ENCODE results near the gene MGRN1. TPM values are rescaled to one million over a fixed set of nuclear protein-coding genes. Genes with fewer than 3 reads are reported as not detected.

Gene MGRN1
- total and polyA plus RNA-seq, 2 of the 13 experiments (the other 11 are each of a cell fraction or from before 2014, with no cell fraction given): 11.9 to 12.6 TPM

- TF ChIP-seq SKI (IDR thresholded peaks at IDR 0.05; ENCODE audit: partially characterized antibody) (peak; percentile 61), ARNT2 (CRISPR knock-in tag; IDR thresholded peaks at IDR 0.05; ENCODE audit: low read depth) (peak; percentile 65), SALL2 (CRISPR knock-in tag; IDR thresholded peaks at IDR 0.05) (peak; percentile 25; the same call in 1 of the 2 replicates), RBM39 (IDR thresholded peaks at IDR 0.05; ENCODE audit: low read depth, low read length, poor library complexity, severe bottlenecking) (no peak), TAF1 (CRISPR knock-in tag; IDR thresholded peaks at IDR 0.05) (peak; percentile 75), THAP11 (CRISPR knock-in tag; IDR thresholded peaks at IDR 0.05) (peak; percentile 78), SP5 (CRISPR knock-in tag; IDR thresholded peaks at IDR 0.05; ENCODE audit: borderline replicate concordance, low read depth) (no peak), ZNF234 (CRISPR knock-in tag; conservative IDR thresholded peaks at IDR 0.05) (0 out of 2 replicates have a peak, but pooled peaks have one; percentile 10), SCMH1 (CRISPR knock-in tag; IDR thresholded peaks at IDR 0.05; ENCODE audit: borderline replicate concordance) (no peak), GMEB1 (CRISPR knock-in tag; IDR thresholded peaks at IDR 0.05; ENCODE audit: borderline replicate concordance) (peak; percentile 65), ZNF629 (CRISPR knock-in tag; conservative IDR thresholded peaks at IDR 0.05) (no peak), ZNF563 (CRISPR knock-in tag; IDR thresholded peaks at IDR 0.05) (peak; percentile 89), NR2F2 (IDR thresholded peaks at IDR 0.05; ENCODE audit: borderline replicate concordance, low read depth) (no peak), AHR (CRISPR knock-in tag; IDR thresholded peaks at IDR 0.05) (peak; percentile 40; the same call in 1 of the 2 replicates), ATF7-NPFF (CRISPR knock-in tag; IDR thresholded peaks at IDR 0.05; ENCODE audit: low read depth) (peak; percentile 55; the same call in 1 of the 2 replicates)
- TF ChIP-seq, protein P1, sequence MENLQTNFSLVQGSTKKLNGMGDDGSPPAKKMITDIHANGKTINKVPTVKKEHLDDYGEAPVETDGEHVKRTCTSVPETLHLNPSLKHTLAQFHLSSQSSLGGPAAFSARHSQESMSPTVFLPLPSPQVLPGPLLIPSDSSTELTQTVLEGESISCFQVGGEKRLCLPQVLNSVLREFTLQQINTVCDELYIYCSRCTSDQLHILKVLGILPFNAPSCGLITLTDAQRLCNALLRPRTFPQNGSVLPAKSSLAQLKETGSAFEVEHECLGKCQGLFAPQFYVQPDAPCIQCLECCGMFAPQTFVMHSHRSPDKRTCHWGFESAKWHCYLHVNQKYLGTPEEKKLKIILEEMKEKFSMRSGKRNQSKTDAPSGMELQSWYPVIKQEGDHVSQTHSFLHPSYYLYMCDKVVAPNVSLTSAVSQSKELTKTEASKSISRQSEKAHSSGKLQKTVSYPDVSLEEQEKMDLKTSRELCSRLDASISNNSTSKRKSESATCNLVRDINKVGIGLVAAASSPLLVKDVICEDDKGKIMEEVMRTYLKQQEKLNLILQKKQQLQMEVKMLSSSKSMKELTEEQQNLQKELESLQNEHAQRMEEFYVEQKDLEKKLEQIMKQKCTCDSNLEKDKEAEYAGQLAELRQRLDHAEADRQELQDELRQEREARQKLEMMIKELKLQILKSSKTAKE (CRISPR knock-in tag; IDR thresholded peaks at IDR 0.05; ENCODE audit: borderline replicate concordance): no peak
- TF ChIP-seq, protein P2, sequence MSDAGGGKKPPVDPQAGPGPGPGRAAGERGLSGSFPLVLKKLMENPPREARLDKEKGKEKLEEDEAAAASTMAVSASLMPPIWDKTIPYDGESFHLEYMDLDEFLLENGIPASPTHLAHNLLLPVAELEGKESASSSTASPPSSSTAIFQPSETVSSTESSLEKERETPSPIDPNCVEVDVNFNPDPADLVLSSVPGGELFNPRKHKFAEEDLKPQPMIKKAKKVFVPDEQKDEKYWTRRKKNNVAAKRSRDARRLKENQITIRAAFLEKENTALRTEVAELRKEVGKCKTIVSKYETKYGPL (CRISPR knock-in tag; IDR thresholded peaks at IDR 0.05): no peak
- TF ChIP-seq, protein P3, sequence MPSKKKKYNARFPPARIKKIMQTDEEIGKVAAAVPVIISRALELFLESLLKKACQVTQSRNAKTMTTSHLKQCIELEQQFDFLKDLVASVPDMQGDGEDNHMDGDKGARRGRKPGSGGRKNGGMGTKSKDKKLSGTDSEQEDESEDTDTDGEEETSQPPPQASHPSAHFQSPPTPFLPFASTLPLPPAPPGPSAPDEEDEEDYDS (CRISPR knock-in tag; IDR thresholded peaks at IDR 0.05): peak; percentile 86
- TF ChIP-seq, protein P4, sequence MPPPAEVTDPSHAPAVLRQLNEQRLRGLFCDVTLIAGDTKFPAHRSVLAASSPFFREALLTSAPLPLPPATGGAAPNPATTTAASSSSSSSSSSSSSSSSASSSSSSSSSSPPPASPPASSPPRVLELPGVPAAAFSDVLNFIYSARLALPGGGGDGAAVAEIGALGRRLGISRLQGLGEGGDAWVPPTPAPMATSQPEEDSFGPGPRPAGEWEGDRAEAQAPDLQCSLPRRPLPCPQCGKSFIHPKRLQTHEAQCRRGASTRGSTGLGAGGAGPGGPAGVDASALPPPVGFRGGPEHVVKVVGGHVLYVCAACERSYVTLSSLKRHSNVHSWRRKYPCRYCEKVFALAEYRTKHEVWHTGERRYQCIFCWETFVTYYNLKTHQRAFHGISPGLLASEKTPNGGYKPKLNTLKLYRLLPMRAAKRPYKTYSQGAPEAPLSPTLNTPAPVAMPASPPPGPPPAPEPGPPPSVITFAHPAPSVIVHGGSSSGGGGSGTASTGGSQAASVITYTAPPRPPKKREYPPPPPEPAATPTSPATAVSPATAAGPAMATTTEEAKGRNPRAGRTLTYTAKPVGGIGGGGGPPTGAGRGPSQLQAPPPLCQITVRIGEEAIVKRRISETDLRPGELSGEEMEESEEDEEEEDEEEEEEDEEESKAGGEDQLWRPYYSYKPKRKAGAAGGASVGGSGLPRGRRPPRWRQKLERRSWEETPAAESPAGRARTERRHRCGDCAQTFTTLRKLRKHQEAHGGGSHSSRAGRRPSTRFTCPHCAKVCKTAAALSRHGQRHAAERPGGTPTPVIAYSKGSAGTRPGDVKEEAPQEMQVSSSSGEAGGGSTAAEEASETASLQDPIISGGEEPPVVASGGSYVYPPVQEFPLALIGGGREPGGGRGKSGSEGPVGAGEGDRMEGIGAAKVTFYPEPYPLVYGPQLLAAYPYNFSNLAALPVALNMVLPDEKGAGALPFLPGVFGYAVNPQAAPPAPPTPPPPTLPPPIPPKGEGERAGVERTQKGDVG (CRISPR knock-in tag; IDR thresholded peaks at IDR 0.05; ENCODE audit: borderline replicate concordance): 0 out of 2 replicates have a peak, but pooled peaks have one; percentile 17
Observed at GRCh38 chr16:4693296-4693955, 68.8 kb downstream of the MGRN1 start, which contains the start of gene NUDT16L1 (continued).

All from HepG2 (cell line).